ENCODE measurements around the gene ITGA6.

ITGA6 gene

DNA sequence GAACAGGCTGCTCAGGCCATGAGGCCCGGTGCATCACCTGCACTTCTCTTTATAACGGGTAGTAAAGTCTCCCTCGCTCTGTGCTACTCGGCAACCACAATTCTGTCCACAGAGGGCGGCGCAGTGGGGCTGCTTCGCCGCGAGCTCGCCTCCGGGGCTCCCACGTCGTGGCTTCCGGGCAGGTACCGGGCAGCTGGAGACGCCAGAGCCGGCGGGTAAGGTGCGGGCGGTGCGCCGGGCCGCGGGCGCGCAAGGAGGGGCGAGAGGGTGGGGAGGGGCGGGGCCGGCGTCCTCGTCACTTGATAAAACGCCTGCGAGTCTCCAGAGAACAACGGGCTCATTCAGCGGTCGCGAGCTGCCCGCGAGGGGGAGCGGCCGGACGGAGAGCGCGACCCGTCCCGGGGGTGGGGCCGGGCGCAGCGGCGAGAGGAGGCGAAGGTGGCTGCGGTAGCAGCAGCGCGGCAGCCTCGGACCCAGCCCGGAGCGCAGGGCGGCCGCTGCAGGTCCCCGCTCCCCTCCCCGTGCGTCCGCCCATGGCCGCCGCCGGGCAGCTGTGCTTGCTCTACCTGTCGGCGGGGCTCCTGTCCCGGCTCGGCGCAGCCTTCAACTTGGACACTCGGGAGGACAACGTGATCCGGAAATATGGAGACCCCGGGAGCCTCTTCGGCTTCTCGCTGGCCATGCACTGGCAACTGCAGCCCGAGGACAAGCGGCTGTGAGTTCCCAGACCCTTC, at the start of gene ITGA6:
ITGA6 (plus strand) TSS at position 331 of the 734 bp plus-strand sequence.
- DNase-seq, result peak; percentile 65

DNA sequence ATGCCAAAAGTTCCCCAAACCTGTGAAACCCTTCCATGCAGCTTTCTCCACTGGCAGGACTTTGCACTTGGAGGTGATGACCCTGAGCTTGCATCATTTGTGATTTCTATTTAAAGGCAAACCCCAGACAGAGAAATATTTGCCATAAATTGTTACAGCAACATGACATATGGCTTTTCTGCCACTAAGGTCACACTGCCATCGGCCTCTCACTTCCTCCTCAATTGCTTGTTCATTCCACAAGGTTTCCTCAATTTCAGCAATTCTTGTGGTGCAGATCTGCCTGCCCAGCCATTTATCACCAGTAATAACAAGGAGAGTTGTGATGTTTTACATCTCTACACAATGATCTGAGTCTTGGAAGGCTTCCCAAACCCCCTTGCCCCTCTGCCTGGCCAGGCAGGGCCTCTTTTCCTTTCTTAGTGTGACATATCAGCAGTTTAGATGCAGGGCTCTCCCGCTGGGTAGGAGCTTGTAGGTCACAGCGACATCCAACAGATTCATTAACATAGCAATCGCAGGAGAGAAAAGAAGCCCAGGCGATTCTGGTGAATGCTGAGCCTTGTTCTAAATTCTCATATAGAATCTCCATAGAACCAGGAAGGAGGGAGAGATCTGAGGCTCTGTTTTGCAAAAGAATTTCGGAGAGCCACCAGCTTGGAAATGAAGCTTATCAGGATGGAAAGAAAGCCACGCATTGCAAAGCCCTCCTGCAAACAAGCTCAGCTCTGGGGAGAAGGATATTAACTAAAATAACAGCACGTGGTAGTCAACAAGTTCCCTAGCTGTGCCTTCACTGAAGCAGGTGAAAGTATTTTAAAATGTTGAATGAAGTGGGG, 46.7 kb upstream of the ITGA6 start:
- DNase-seq, result no peak

DNA sequence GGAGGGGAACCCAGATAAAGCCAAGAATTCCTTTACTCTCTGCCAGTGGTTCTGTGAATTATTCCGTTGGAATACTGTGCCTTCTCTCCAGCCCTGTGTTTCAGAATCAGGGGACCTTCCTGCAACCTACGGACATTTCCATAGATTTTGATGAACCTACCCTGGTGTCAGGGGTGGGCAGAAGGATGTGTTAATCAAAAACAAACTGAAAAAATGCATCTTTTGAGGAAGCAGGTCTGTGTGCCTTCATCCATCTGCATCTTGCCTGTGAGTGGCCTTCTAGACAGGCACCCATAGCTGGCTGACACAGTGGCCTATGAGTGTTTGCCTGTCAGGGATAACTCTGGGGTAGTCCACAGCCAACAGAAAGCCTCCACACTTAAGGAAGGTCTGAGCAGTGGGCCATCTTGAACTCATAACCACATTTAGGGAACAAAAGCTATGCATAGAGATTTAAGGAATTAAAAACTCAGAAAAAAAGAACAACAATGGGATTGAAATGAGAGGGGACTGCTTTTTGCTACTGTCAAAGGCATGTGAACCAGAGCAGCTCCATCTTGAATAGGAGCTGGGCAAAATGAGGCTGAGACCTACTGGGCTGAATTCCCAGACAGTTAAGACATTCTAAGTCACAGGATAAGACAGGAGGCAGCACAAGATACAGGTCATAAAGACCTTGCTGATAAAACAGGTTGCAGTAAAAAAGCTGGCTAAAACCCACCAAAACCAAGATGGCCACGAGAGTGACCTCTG, 45.9 kb upstream of the ITGA6 start:
- no peak for DNase-seq

DNA sequence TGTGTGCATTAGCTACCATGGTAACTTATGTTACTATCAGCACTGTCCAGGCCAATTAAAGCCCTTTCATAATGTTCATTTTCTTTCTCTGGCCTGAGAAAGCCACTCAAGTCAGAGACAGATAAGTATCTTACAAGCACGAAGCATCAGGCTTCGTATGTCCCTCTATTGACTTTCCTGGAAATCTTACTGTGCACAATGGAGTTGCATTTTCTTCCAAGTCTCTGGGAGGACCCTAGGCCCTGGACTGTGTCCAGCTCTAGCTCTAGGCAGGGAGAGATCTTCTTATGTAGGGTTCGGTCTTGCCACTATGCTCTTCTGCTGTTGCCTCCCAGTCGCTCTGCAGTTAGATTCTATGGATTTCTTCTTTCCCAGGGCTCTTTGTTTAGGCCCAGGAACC, 40.0 kb upstream of the ITGA6 start:
- DNase-seq, result no peak

DNA sequence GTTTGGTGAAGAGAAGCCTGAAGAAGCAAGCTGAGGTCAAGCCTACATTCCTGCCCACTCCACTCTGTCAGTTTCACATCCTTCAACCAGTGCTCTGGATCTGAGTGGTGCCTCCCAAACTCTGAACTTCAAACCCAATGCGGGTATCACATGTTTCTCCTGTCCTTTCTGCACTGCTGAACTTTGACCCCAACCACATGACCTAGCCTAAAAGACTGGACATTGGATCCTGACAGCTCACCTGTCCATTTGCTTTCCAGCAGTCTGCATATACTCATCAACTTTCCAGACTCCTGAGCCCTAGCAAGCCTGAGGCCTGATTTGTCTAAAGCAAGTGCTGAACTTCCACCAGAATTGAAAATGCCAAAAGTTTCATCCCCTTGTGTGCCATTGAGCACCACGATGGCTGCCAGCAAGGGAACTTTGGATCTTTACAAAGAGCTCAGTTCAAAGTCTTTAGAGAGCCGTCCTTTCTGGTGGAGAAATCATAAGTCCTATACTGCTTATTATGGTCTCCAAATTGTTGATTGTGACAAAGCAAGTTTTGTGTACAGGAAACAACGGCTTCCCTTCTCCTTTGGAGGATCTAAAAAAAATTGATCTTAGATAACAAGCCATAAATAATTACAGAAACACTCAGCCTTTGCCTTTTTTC, 37.6 kb upstream of the ITGA6 start:
- no peak for DNase-seq

DNA sequence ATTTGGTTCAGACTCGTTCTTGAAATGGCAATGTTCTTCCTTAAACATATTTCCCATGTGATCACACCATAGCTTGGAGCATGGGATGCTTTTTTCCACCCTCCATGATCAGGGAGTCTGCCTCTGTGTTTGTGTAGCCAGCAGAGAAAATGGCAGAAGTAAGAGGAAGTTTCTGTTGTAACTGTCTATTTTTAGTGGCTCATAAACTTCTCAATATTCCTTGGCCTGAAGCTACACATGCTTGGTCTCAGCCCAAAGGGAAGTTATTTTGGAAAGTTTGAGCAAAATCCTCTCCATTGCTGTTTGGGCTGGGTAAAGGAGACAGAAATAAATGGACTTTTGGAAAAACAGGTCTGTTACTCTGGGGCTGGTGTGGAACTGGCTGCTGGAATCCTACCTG, 33.4 kb upstream of the ITGA6 start:
- no peak for DNase-seq

DNA sequence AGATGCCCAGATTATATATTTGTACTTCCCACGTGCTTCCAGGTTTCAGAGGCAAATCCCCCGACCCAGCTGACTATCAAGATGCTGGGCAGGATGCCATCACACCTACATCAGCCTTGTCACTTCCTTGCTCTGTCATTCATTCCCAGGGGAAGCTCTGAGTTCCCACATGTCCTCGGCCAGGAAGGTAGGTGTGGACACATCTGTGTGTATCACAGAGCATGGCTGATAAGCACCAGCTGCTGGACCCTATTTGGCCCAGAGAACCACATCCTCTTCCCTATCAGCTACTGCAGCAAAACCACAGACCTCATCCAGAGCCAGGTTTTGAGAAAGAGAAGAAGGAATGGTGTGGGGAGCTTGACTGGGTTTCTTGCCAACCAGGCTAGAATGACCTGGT, 31.9 kb upstream of the ITGA6 start:
- no peak for DNase-seq

DNA sequence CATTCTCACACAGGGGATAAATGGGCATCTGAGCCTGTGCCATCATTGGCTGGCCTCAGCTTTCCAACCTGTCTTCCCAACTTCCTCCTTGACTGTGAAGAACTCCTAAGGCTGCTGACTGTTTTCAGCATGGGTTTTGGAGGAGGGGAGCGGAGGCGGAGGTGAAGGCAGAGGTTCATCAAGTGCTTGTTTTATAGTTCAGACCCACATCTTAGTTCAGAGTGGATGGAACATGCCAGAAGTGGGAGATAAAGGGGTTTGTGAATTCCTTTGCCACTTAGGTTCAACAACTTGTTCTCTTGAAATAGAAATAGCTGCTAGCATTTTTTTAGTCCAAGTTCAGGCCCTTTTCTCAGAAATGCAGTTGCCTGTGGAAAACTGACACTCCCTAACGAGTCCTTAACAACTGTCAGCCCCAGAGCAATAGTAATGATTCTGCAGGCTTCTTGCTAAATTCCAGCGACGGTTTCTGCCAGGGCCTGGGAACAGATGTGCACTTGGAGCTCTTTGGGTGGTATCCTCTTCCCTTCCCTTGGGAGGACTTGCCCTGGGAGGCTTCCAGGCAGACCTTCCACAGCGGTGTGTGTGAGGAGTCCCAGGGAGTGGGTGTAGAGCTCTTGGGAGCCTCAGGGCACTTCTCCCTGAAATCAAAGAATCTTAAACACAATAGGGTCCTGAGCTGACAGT, 30.1 kb upstream of the ITGA6 start:
- no peak for DNase-seq

DNA sequence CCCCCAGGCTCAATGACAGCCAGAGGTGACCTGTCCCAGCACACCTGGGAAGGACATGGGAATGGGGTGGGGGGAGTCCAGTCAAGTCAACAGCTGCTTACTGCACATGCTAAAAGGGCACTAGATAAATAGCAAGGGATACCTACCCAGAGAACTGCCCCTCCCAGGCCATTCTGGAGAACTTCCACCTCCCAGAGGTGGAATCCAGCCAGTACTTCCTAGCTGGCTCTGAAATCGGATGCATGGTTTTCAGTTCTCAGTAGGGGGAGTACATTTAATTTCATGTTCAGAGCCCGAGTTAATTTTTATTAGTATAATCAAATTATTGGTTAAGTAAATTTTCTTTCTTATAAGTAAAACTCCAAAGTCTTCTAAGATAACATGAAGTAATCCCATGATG, 28.9 kb upstream of the ITGA6 start:
- no peak for DNase-seq

DNA sequence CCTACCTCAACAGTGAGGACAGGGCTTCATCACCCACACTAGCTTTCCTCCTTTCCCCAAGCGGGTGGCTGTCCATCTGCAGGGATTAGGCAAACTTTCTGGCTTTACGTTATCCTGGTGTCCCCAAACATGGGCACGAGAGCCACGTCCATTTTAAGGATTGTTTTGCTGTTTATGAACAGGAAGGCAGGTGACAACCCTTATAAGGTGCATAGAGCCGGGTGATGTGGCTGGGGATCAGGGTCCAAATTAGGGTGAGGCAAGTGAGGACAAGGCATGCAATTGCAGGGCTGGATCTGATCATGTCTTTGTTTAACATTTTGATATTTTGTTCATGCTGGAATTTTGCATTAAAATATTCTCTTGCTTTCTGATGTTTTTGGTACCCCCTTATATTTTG, 27.6 kb upstream of the ITGA6 start:
- no peak for DNase-seq

DNA sequence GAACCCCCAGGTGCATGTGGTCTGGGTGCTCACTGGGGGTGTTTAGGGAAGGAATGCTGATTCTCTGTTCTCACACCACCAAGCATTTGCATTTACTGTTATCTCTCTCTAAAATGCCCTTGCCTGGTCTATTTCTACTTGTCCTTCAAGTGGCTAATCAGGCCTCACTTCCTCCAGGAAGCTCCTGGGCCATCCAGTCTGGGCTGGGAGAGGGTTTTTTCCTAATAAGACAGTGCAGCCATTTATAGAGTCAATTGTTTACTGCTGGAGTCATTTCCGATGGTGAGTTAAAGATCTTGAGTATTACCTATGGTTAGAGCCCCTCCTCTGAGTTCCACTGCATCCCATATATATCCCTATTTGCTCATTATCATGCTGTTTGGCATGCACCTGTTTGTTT, 25.2 kb upstream of the ITGA6 start:
- no peak for DNase-seq

DNA sequence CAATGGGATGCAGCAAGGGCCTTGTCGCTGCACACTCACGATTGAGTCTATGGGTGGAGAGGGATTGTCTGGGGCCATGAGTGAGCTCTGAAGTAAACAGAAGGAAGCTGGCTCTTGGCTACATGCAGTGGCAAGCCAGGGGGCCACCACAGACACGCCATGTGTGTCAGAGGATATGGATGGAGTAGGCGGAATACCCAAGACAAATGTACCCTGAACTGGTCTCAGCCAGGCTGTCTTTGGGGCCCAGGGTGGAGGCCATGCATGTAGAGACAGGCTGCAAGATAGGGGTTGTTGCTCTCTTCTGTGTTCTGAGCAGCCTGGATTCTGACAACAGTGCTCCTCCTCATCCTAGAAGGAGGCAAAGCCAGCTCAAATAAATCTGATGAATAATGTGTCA, 24.0 kb upstream of the ITGA6 start:
- DNase-seq, result no peak

DNA sequence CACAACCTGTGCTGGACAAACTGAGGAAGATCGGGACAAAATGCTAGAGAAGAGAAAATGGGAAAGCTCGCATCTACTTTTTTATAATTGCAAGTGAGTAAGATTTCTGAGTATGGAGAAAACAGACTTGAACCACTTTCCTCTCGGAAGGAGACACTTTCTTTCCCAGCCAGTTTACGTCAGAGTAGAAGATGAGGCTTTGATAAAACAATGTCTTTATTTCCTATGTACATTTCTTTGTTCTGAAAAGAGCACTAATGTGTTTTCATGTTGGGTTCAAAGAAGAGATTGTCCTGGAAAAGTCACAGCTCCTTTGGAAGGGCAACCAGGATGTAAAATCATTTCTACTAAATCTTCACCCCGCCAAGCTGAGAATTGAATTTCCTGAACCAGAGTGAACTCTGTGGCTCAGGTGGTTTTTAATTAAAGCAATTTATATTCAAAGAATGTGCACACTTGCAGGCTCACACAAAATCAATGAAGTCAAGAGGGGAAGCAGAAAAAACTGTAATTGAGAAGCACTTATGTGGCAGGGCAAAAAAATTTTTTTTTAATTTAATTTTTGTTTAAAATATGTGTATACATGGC, 23.4 kb upstream of the ITGA6 start:
- DNase-seq, result no peak

DNA sequence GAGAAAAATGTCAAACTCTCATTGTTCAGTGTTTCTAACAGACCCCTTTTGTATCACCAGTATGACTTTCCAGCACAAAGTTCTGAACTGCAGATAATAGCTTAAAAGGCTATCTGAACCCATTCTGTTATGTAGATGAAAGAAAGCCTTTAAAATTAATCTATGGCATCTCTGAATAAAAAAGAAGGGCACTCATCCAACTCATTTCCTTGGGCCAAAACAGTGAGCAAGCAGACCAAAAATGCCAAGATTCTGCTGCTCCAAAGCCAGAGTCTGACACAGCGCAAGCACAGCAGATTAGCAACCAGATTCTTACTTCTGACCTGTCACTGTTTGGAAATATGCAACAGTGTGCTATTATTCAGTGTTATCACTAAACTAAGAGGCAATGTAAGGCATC, 22.6 kb upstream of the ITGA6 start:
- no peak for DNase-seq

DNA sequence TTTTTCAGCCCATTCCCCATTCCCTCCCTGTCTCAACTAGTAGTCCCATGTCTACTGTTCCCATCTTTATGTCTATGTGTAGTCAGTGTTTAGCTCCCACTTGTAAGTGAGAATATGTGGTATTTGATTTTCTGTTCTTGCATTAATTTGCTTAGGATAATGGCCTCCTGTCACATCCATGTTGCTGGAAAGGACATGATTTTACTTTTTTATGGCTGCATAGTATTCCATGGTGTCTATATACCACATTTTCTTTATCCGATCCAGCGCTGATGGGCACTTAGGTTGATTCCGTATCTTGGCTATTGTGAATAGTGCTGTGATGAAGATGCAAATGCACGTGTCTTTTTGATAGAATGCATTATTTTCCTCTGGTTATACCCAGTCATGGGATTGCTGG, 21.7 kb upstream of the ITGA6 start:
- DNase-seq, result no peak

DNA sequence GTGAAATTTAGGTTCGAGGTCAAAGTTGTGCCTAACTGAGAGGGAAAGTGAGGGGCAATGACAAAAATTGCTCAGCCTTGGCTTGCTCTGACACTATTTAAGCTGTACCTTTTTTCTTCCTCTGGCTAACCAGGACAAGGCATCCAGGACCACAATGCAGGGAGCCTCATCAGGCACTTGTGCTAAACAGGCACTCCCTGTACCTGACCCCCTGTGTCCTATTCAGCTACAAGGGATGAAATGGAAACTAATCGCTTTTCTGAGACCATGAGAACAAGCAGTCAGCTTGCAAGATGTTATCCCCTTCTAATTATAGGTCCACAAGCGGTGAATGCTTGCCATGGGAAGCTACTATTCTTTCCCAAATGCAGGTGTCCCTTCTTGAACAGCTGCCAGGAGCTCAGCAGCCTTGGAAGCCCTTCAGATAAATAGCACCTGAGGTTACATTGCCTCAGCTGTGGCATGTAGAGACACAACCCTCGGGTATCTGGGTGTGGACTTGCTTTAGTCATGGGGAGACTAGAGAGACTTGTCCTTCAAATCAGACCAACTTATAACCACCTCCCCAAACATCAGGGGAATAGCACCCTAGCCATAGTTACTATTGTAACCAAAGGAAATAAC, 19.1 kb upstream of the ITGA6 start:
- no peak for DNase-seq

DNA sequence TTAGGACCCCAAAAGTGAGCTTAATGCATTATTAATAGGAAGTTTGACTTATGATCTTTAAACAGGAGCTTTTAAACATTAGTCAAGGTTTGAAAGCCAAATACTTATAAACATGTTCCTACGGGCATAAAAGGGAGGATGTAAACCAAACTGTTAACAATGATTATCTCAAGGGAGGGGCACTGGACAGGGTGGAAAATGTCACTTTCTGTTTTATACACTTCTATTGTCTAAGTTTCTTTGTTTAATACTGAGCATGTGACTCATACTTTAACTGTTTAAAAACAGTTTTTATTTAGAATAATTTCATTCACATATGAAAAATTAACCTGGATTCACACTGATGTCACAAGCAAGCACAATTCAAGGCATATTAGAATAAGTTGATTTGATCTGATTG, 18.3 kb upstream of the ITGA6 start:
- DNase-seq, result no peak

DNA sequence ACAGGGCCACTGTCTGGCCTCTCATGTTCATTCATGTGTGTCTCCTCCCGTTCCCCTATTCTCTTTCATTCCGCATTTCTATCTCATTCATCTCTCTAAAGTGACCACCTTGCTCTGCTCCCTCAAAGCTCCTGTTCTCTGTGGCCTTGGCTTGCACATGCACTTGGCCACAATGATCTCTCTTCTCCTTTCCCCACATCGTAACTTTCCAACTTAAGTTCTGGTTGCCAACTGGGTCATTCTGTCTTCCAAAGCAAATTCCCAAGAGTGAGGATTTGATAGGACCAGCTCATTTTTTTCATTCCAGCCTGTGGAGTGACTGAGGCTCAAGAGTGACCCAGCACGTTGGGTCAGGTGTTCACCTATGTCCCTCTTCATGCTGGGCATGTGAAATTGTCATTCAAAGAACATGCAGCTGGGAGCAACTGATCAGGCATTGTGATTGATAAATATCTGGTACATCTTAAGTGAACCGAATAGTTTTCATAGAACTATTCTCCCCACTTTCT, 14.3 kb upstream of the ITGA6 start:
- no peak for DNase-seq

DNA sequence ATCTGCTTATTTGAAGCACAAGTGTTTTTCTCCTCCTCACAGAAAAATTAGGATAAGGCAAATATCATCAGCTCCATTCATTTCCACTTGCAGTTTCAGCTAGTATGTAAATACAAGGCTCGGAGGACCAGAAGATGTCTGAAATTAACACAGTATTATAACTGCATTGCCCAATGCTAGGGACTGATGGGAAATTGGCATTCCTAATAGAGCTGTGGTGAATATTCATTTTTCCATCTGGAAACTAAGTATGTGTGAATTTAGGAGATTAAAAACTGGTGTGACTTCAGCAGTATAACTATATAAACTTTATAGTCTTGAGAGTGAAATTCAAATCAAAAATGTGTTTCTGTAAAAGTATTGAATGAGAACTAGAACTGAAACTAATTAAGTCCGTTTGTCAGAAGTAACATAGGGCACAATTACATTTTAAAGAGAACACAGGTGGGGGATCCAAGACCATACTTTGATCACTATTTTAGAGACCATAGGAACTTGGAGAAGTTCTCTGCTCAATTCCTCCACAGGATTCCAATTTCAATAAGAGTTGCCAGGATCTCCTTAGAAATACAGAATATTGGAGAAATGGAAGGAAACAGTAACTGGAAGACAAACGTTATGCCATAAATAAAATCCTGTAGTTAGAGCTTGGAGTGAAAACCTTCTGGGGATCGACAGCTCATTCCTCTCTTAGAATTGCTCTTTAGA, 12.1 kb upstream of the ITGA6 start:
- no peak for DNase-seq

DNA sequence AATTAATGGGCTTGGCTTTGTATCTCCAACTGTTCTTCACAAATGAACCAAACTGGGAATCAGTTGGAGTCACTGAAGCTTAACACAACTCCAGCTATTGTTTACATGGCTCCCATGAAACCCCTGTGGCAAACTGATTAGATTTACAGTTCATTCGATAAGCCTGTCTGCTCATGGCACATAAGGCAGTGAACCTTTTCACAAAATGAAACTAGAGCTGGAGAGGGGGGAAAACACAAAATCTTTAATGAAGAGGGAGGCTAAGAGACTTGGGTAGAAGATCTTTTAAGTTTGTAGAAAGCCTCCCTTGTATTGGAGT, 11.6 kb upstream of the ITGA6 start:
- no peak for DNase-seq

DNA sequence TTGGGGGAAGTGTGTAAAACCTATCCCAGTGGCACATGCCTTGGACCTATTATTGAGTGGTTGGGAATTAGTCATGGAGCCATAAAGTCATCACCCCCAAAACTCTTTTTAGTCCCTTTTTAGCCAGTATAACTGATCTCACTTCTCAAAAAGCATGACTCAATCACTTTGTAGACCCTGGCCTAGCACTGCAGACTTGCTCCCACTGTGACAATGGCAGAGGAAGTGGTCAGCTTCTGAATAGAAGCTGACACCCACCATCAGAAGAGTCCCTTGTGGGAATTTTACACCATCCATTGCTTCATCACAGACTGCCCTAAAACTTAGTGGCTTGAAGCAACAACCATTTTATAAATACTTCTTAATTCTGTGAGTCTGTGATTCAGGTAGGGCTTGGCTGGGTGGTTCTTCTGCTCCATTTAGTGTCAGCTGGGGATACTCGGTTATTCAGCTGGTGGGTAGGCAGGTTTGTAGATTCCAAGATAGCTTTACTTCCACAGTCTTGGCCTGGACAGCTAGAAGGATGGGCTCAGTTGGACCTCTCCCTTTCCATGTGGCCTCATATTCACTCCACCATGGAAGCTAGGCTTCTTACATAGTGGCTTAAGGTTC, 10.8 kb upstream of the ITGA6 start:
- DNase-seq, result no peak

Measured in activated T-cell treated with anti-CD3 and anti-CD28 coated beads for 4 hours (primary cell).